ENCODE data around the gene NOX4.
"Not testable (repeated sequence)": the region's sequence is repeated elsewhere in the genome, so short reads cannot be mapped to it uniquely, and the experiment has no call there.

DNA sequence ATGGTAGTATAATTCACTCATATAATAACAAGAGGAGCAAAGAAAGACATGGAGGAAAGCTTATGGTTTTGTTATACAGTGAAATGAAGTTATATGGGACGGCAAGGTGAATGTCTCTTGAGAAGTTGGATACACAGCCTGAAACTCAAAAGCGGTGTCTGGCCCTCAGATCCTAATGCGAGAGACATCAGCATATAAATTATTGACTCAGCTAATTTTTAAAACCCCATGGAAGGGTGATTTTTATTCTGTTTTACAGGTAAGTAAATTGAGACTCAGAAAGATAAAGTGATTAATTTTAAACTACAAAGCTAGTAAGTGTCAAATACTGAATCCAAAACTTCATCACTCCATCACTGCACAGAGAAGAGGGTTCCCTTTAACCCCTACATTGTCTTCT lies 203.2 kb downstream of the NOX4 start:
- not testable (repeated sequence) for TF ChIP-seq CTCF (IDR thresholded peaks at IDR 0.05 in 8 of 11, conservative IDR thresholded peaks at IDR 0.05 in 3 of 11); POLR2A (IDR thresholded peaks at IDR 0.05); POLR2AphosphoS5 (IDR thresholded peaks at IDR 0.05)
